Vagina (tissue), 2 donors: ENCODE measurements around the gene TFCP2L1.

Experiments
- POLR2A ChIP-seq, 2 donors: fragments of 450-650 bp; IDR thresholded peaks; one replicate each; pipeline ENCODE4 v1.6.1; 2017; ENCODE audit warnings: antibody characterized with exemption in 2 of 2, mild to moderate bottlenecking in 2 of 2, moderate library complexity in 2 of 2
- TF ChIP-seq, protein P1 (sequence below), 3 experiments: fragments of 450-650 bp in 2 of 3; fragments of 200-600 bp in 1 of 3; sonication (generic) in 1 of 3; IDR thresholded peaks; one replicate each; pipeline ENCODE4 v1.5.1; 2017 to 2019; ENCODE audit warnings: antibody characterized with exemption in 3 of 3, mild to moderate bottlenecking in 2 of 3, moderate library complexity in 2 of 3

DNA sequence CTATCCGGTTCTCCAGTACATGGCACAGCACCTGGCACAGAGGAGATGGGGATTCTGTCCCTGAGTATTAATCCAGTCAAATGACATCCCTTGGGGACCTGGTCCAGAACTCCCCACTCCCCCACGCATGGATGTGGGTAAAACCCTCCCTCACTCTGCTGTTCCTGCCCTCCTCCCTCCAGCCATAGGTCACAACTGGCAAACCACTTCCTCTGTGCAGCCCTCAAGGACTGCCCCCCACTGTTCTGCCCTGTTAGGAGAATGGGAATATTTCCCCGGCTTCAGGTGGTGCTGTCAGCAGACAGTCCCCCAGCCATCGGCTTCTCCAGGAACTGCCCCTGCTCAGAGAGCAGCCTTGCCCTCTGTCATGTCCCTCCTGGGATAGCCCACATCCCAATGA lies 1.5 kb upstream of the TFCP2L1 start:
- TF ChIP-seq, protein P1, sequence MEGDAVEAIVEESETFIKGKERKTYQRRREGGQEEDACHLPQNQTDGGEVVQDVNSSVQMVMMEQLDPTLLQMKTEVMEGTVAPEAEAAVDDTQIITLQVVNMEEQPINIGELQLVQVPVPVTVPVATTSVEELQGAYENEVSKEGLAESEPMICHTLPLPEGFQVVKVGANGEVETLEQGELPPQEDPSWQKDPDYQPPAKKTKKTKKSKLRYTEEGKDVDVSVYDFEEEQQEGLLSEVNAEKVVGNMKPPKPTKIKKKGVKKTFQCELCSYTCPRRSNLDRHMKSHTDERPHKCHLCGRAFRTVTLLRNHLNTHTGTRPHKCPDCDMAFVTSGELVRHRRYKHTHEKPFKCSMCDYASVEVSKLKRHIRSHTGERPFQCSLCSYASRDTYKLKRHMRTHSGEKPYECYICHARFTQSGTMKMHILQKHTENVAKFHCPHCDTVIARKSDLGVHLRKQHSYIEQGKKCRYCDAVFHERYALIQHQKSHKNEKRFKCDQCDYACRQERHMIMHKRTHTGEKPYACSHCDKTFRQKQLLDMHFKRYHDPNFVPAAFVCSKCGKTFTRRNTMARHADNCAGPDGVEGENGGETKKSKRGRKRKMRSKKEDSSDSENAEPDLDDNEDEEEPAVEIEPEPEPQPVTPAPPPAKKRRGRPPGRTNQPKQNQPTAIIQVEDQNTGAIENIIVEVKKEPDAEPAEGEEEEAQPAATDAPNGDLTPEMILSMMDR (IDR thresholded peaks at IDR 0.05) = no peak
- no peak for TF ChIP-seq POLR2A (IDR thresholded peaks at IDR 0.05)
